ENCODE results near the gene SLC34A3.
A peak's percentile ranks its signal among the peaks of the same experiment; 100 is the strongest.
"Not testable (repeated sequence)": the region's sequence is repeated elsewhere in the genome, so short reads cannot be mapped to it uniquely, and the experiment has no call there.

Gene SLC34A3

GRCh38 chr9:137234758-137235423, 4.2 kb downstream of the SLC34A3 start:
- no peak for TF ChIP-seq CTCF (IDR thresholded peaks at IDR 0.05; ENCODE audit: control insufficient read depth, insufficient read depth, low read depth, low read length, missing control alignments)
- DNase-seq (ENCODE audit: low read depth) = no peak
- no peak overlapping the region for H3K4me3 ChIP-seq (ENCODE audit: control insufficient read depth, low read depth, low read length)

- peak; percentile 4 for TF ChIP-seq CTCF (IDR thresholded peaks at IDR 0.05; ENCODE audit: control insufficient read depth, insufficient read depth, low read depth, low read length, missing control alignments)
- H3K4me3 ChIP-seq (ENCODE audit: control insufficient read depth, low read depth, low read length) = no peak overlapping the region
- DNase-seq (ENCODE audit: low read depth) = no peak
Measured at GRCh38 chr9:137235424-137236237, 4.9 kb downstream of the SLC34A3 start.

- peak; percentile 99 for TF ChIP-seq CTCF (IDR thresholded peaks at IDR 0.05; ENCODE audit: control insufficient read depth, insufficient read depth, low read depth, low read length, missing control alignments)
- H3K4me3 ChIP-seq (ENCODE audit: control insufficient read depth, low read depth, low read length) = no peak overlapping the region
Measured at GRCh38 chr9:137236238-137236935, 5.7 kb downstream of the SLC34A3 start.

GRCh38 chr9:137236936-137237421, 6.3 kb downstream of the SLC34A3 start:
- no peak for DNase-seq (ENCODE audit: low read depth)
- TF ChIP-seq CTCF (IDR thresholded peaks at IDR 0.05; ENCODE audit: control insufficient read depth, insufficient read depth, low read depth, low read length, missing control alignments) = no peak
- H3K4me3 ChIP-seq (ENCODE audit: control insufficient read depth, low read depth, low read length) = no peak overlapping the region

More at GRCh38 chr9:137236238-137236935, 5.7 kb downstream of the SLC34A3 start:
- DNase-seq (ENCODE audit: low read depth) = no peak

GRCh38 chr9:137237759-137238726, 7.3 kb downstream of the SLC34A3 start:
- no peak for TF ChIP-seq CTCF (IDR thresholded peaks at IDR 0.05; ENCODE audit: control insufficient read depth, insufficient read depth, low read depth, low read length, missing control alignments)
- DNase-seq (ENCODE audit: low read depth) = no peak
- H3K4me3 ChIP-seq (ENCODE audit: control insufficient read depth, low read depth, low read length) = no peak overlapping the region

- DNase-seq (ENCODE audit: low read depth) = not testable (repeated sequence)
- H3K4me3 ChIP-seq (ENCODE audit: control insufficient read depth, low read depth, low read length) = peak overlapping the region; percentile 67
Measured at GRCh38 chr9:137239541-137240200, 9.0 kb downstream of the SLC34A3 start.

Measured in AG09309 (cell line).